GM23248 (cell line): ENCODE results near the gene RELN.

Experiments
- EZH2 ChIP-seq: fragments of 200-600 bp; sonication (generic); IDR thresholded peaks from 2 replicates; pipeline ENCODE4 v1.6.1; 2018; ENCODE audit warnings: antibody characterized with exemption, mild to moderate bottlenecking; ENCODE audit not compliant: insufficient read depth, poor library complexity, severe bottlenecking
- EZH2phosphoT487 ChIP-seq: fragments of 200-600 bp; sonication (generic); IDR thresholded peaks from 2 replicates; pipeline ENCODE4 v1.6.1; 2018; ENCODE audit warnings: antibody characterized with exemption, moderate library complexity, mild to moderate bottlenecking, low read depth; ENCODE audit not compliant: insufficient read depth

DNA sequence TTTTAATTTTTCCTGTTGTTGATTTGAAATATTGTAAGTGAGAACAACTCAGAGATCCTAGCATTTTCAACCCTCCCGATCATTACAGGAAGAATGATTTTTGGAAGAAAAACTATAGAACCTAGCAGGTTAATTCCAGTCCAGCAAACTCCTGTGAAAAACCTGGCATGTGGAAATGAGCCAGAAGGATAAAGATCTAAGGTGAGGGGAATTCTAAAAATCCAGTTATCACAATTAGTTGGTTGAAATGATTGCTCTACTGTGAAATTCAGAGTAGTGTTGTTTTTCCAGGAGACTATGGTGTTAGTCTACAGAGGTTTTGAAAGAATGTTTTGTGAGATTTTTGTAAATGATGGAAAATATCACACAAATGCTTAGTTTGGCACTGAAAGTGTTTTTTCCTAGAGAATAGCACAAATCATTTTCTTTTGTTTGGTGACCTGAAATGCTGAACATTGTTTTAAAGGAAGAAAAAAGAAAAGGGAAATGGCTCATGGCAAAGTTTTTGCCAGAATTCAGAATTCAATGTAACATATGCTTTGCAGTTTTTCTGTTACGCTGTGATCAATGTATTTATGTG, 391.0 kb downstream of the RELN start:
- TF ChIP-seq EZH2 = no peak
- no peak for TF ChIP-seq EZH2phosphoT487
